A549 (cell line): Measurements from ENCODE around the gene ZDHHC22.

Experiments used
- BHLHE40 ChIP-seq: IDR thresholded peaks from 2 replicates; pipeline ENCODE4 v1.6.1; 2012; ENCODE audit warnings: low read depth, low read length, inconsistent platforms
- CEBPB ChIP-seq, 2 experiments: fragments of >200 bp in 1 of 2; sonication (Bioruptor Twin) in 1 of 2; formaldehyde crosslinking in 1 of 2; IDR thresholded peaks; 2 replicates each; pipeline ENCODE4 v1.6.1; 2012 to 2016
- MAFK ChIP-seq: fragments of 450-650 bp; IDR thresholded peaks from 2 replicates; pipeline ENCODE4 v1.6.1; 2014; ENCODE audit not compliant: partially characterized antibody
- ZFP36 ChIP-seq: fragments of 450-650 bp; IDR thresholded peaks from 2 replicates; pipeline ENCODE4 v1.6.1; 2014; ENCODE audit warnings: borderline replicate concordance; ENCODE audit not compliant: partially characterized antibody
- ZSCAN20 ChIP-seq: fragments of 250-450 bp; sonication (Bioruptor Pico); IDR thresholded peaks from 2 replicates; pipeline ENCODE4 v1.8.0; 2022; ENCODE audit warnings: mild to moderate bottlenecking, moderate library complexity

- no peak for TF ChIP-seq BHLHE40
- no peak for TF ChIP-seq ZFP36
- TF ChIP-seq MAFK = no peak
- TF ChIP-seq CEBPB (IDR thresholded peaks at IDR 0.05) = no peak
- no peak for TF ChIP-seq ZSCAN20
Measured at GRCh38 chr14:77153802-77154201, 12.2 kb upstream of the ZDHHC22 start.
